Activated B cell treated with CpG ODN at 0.5 μM for 24 hours (primary cell): Measurements from ENCODE around the gene GNB1L. TPM values are rescaled to one million over a fixed set of nuclear protein-coding genes. Genes with fewer than 3 reads are reported as not detected.

Experiments
- ATAC-seq: fragments of 200-7000 bp; cut with Tn5 transposase; one replicate; pipeline ENCODE4 v1.10.0; 2021; ENCODE audit warnings: low read depth, mild to moderate bottlenecking, moderate library complexity
- CTCF ChIA-PET: fragments of 350-600 bp; sonication (Branson Sonifier 250); formaldehyde crosslinking; loops from one replicate; lab custom pipeline; 2021; ENCODE audit warnings: antibody characterized with exemption; lab: Charles Lee
- POLR2A ChIA-PET: fragments of 350-600 bp; sonication (Branson Sonifier 250); formaldehyde crosslinking; loops from one replicate; lab custom pipeline; 2021; ENCODE audit warnings: antibody characterized with exemption; lab: Charles Lee
- DNase-seq: peaks from one replicate; pipeline ENCODE4 v3.0.0; 2022
- H3K27ac Mint-ChIP-seq: one replicate; pipeline ENCODE4 v1.8.0; 2020; ENCODE audit warnings: mixed read lengths
- H3K27me3 Mint-ChIP-seq: one replicate; pipeline ENCODE4 v1.8.0; 2021; ENCODE audit warnings: mixed read lengths
- H3K36me3 Mint-ChIP-seq: one replicate; pipeline ENCODE4 v1.8.0; 2021; ENCODE audit warnings: low read depth, mixed read lengths
- H3K4me1 Mint-ChIP-seq: one replicate; pipeline ENCODE4 v1.8.0; 2021; ENCODE audit warnings: mixed read lengths
- H3K4me3 Mint-ChIP-seq: one replicate; pipeline ENCODE4 v1.8.0; 2020; ENCODE audit warnings: mild to moderate bottlenecking, mixed read lengths
- H3K9me3 Mint-ChIP-seq: one replicate; pipeline ENCODE4 v1.8.0; 2020; ENCODE audit warnings: mixed read lengths
- intact Hi-C: fragments of 100-400 bp; cut with micrococcal nuclease; formaldehyde crosslinking; loops from one replicate; pipeline ENCODE4 v1.15.1; 2024
- total RNA-seq: library from RNA; stranded (reverse); gene quantifications from 2 replicates; pipeline ENCODE4 v1.2.3, GENCODE V29; 2022
- TF ChIP-seq, protein P1 (sequence below): fragments of 200-600 bp; IDR thresholded peaks from one replicate; pipeline ENCODE4 v1.8.0; 2022; ENCODE audit warnings: antibody characterized with exemption, mild to moderate bottlenecking

The GNB1L gene
- total RNA-seq, 1 donor from 2014 or later = 6.3 TPM

DNA sequence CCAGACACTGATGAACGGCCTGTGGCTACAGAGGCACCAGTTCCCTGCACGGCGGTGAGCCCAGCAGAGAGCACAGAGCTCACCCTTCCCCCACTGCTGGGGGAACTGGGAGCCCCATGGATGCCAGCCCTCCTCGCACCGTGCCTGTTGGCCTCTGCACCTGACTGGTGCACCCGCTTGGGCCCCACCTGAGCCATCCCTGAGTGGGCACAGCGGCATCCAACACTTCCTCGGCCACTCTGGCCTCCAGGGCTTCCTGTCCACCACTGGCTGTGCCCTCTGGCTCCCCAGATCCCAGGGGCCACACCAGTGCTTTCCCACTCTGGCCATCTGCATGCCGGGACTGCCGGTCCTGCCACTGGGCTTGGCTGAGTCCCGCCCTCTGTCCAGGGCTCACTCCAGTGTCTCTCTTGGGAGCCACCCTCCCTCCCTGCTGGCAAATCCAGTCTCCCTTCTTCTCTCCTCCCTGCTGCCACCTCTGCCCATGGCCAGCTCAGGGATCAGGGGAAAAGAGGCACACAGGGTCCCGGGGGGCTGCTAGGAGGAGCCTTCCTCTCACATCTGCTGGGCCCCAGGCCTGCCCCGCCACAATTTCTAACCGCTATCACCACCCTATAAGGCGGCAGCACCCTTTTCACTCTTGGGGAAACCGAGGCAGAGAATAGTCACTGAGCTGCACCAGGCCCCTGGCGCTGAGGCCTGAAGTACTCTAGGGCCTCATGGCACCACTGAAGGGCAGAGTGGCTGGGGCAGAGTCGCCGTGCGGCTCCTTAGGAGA, 33.0 kb downstream of the GNB1L start:
- TF ChIP-seq, protein P1, sequence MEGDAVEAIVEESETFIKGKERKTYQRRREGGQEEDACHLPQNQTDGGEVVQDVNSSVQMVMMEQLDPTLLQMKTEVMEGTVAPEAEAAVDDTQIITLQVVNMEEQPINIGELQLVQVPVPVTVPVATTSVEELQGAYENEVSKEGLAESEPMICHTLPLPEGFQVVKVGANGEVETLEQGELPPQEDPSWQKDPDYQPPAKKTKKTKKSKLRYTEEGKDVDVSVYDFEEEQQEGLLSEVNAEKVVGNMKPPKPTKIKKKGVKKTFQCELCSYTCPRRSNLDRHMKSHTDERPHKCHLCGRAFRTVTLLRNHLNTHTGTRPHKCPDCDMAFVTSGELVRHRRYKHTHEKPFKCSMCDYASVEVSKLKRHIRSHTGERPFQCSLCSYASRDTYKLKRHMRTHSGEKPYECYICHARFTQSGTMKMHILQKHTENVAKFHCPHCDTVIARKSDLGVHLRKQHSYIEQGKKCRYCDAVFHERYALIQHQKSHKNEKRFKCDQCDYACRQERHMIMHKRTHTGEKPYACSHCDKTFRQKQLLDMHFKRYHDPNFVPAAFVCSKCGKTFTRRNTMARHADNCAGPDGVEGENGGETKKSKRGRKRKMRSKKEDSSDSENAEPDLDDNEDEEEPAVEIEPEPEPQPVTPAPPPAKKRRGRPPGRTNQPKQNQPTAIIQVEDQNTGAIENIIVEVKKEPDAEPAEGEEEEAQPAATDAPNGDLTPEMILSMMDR = no peak
- ChIA-PET POLR2A (no interaction called here), CTCF (no interaction called here)
- Mint-ChIP-seq H3K4me1 (no peaks in the 10 kb centered on the region), H3K27ac (no peak overlapping the region), H3K36me3 (peaks cover 7% of the 10 kb centered on the region), H3K9me3 (no peaks in the 10 kb centered on the region), H3K4me3 (no peak overlapping the region), H3K27me3 (no peaks in the 10 kb centered on the region)
- peak; percentile 5 for DNase-seq
- intact Hi-C loops = no loop called here
- ATAC-seq = no peak

DNA sequence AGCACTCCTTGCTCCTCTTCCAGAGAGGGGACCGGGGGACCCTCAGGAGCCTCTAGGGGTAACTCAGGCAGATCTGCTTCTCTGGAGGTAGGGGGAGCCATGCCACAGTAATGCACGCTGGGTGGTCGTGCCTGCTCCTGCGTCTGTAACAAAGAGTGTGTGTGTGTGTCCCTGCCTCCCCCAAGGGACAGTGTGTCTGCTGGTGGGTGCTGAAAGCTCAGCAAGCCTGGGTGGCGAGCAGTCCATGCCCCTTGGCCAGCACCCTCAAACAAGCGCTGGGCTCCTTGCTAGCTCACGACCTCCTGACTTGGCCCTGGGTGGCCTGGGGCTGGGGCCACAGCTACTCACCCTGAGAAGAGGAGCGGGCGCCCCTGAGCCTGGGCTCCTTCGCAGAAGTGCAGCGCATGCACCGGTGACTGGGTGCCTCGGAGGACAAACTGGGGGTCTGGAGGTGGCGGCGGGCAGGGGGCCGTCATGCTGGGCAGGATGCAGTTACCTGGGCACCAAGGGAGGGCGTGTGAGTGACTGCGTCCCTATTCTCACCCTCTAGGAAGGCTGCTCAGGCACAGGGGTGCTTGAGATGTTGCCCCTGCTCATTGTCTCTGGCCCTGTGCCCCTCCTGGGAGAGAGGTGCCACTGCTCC, 33.7 kb downstream of the GNB1L start:
- no peaks in the 10 kb centered on the region for H3K27me3 Mint-ChIP-seq
- ChIA-PET CTCF (no interaction called here), POLR2A (no interaction called here)
- no peaks in the 10 kb centered on the region for H3K9me3 Mint-ChIP-seq
- ATAC-seq (no peak), DNase-seq (peak; percentile 2)
- no peak overlapping the region for H3K4me3 Mint-ChIP-seq
- peaks cover 3% of the 10 kb centered on the region for H3K36me3 Mint-ChIP-seq
- no peaks in the 10 kb centered on the region for H3K4me1 Mint-ChIP-seq
- no peak overlapping the region for H3K27ac Mint-ChIP-seq
- intact Hi-C loops = no loop called here
- TF ChIP-seq, protein P1 = no peak

GRCh38 chr22:19819911-19820879, 34.5 kb downstream of the GNB1L start:
- ATAC-seq (no peak), DNase-seq (no peak)
- POLR2A ChIA-PET = no interaction called here
- Mint-ChIP-seq H3K4me3 (no peak overlapping the region), H3K9me3 (no peaks in the 10 kb centered on the region), H3K27me3 (no peaks in the 10 kb centered on the region), H3K27ac (no peak overlapping the region), H3K36me3 (peaks cover 5% of the 10 kb centered on the region), H3K4me1 (no peaks in the 10 kb centered on the region)
- intact Hi-C loops = no loop called here
- TF ChIP-seq, protein P1 = no peak
- CTCF ChIA-PET = no interaction called here

- H3K4me1 Mint-ChIP-seq = no peaks in the 10 kb centered on the region
- H3K27ac Mint-ChIP-seq = no peak overlapping the region
- H3K4me3 Mint-ChIP-seq = no peak overlapping the region
- POLR2A ChIA-PET = no interaction called here
- DNase-seq (no peak), ATAC-seq (no peak)
- H3K36me3 Mint-ChIP-seq = peaks cover 7% of the 10 kb centered on the region
- H3K9me3 Mint-ChIP-seq = no peaks in the 10 kb centered on the region
- H3K27me3 Mint-ChIP-seq = no peaks in the 10 kb centered on the region
- TF ChIP-seq, protein P1 = no peak
- intact Hi-C loops = no loop called here
- CTCF ChIA-PET = no interaction called here
Measured at GRCh38 chr22:19819208-19819910, 35.3 kb downstream of the GNB1L start.
